ENCODE data around the gene B3GNT7.
A peak's percentile ranks its signal among the peaks of the same experiment; 100 is the strongest.
"Not testable (repeated sequence)": the region's sequence is repeated elsewhere in the genome, so short reads cannot be mapped to it uniquely, and the experiment has no call there.

Gene B3GNT7

DNA sequence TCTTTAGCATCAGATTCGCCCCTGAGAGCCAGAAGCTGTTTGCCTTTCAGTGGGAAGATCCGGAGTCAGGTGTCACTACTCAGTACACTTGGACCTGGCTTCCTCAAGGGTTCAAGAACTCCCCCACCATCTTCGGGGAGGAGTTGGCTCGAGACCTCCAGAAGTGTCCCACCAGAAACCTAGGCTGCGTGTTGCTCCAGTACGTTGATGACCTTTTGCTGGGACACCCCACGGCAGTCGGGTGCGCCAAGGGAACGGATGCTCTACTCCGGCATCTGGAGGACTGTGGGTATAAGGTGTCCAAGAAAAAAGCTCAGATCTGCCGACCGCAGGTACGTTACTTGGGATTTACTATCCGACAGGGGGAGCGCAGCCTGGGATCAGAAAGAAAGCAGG is 8.7 kb downstream of the B3GNT7 start:
- not testable (repeated sequence) for DNase-seq

DNA sequence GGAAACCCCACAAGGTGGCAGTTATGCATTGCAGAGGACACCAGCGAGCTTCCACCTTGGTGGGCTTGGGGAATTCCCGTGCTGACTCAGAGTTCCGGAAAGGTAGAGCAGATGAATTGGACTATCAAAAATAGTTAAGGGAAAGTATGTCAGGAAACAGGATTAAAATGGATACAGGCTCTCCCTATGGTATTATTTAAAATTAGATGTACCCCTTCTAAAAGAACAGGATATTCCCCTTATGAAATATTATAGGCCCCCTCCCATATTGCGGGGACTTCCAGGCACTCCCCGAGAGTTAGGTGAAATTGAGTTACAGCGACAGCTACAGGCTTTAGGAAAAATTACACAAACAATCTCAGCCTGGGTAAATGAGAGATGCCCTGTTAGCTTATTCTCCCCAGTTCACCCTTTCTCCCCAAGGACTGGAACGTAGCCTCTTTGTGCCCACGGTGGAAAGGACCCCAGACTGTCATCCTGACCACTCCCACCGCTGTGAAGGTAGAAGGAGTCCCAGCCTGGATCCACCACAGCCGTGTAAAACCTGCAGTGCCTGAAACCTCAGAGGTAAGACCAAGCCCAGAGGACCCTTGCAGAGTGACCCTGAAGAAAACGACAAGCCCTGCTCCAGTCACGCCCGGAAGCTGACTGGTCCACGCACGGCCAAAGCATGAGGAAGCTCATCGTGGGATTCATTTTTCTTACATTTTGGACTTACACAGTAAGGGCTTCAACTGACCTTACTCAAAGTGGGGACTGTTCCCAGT is 10.3 kb downstream of the B3GNT7 start:
- not testable (repeated sequence) for DNase-seq

DNA sequence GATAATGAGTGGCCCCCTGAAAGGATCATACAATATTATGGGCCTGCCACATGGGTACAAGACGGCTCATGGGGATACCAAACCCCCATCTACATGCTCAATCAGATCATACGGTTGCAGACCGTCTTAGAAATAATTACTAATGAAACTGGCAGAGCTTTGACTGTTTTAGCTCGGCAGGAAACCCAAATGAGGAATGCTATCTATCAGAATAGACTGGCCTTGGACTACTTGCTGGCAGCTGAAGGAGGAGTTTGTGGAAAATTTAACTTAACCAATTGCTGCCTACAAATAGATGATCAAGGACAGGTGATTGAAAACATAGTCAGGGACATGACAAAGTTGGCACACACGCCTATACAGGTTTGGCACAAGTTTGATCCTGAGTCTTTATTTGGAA is 12.2 kb downstream of the B3GNT7 start:
- DNase-seq, result not testable (repeated sequence)

DNA sequence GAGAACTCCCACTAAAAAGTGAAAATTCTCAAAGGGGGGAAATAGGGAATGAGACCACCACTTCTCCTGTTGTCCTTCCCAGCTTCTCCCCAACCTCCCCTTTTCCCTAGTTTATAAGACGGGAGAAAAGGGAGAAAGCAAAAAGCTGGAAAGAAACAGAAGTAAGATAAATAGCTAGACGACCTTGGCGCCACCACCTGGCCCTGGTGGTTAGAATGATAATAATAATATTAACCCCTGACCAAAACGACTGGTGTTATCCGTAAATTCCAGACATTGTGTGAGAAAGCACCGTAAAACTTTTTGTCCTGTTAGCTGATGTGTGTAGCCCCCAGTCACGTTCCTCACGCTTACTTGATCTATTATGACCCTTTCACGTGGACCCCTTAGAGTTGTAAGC is 12.8 kb downstream of the B3GNT7 start:
- DNase-seq, result not testable (repeated sequence)

DNA sequence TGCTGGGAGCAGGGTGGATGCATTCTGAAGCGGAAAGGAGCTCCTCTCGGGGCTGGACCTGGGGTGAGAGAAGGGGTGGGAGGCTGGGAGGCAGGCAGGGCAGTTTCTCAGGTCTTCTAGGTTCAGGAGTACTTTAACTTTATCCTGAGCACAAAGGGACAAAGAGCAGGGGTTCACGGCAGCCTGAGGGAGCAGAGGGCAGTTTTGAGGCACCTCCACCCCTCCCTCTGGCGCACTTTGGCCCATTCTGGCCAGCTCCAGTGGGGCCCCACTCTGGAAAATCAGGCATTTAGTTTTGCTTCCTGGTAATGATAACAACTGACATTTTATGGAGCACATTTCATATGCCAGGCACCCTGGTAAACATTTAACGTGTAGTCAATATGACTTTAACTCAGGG is 14.3 kb downstream of the B3GNT7 start:
- DNase-seq, result no peak

DNA sequence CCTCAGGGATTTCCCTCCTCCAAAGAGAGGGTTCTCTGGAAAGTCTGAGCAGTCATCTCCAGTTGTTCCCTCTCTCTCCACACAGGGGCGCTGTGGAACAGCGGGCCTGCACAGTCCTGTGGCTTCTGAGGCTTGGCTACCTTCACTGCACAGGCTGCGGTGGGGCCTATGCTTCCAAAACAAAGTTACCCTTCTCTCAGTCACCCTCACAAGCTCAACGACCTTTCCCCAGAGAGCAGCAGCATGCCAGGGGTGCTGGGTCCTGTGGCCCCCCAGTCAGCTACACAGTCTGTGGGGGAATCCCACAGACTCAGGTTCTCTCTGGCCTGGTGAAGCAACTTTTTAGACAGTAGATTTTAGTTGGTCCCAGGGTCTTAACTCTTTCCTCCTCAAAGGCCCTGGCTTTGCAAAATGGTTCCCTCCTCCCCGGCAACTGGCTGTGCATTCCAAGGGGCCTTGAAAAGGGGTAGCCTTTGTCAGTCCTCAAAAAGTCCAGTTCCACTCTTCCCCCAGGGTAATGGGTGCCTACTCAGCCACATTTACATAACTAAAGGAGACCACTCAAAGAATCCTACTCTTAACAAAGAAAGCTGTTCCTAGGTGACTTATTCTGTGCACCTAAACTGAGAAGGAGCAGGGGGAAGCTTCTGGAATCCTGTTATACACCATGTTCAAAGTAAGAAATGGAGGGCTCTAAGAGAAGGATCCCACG is 14.9 kb downstream of the B3GNT7 start:
- DNase-seq, result no peak

DNA sequence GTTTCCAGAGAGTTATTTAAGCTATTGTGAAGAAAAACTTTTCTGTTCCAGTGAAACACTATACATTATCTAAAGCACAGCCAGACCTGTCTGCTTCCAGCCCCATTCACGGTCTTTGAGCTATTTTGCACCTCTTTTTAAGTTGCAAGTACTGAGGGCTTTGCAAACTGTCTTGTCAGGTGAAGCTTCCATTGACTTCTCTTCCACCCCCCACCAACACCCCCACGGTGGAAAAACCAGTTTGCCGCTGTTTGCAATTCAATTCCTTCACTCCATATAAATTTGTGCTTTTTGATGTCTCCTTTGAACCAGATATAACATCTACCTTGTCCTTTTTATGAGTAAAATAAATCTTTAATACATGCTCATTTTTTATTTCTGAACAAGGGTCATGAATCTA is 15.7 kb downstream of the B3GNT7 start:
- DNase-seq, result no peak

DNA sequence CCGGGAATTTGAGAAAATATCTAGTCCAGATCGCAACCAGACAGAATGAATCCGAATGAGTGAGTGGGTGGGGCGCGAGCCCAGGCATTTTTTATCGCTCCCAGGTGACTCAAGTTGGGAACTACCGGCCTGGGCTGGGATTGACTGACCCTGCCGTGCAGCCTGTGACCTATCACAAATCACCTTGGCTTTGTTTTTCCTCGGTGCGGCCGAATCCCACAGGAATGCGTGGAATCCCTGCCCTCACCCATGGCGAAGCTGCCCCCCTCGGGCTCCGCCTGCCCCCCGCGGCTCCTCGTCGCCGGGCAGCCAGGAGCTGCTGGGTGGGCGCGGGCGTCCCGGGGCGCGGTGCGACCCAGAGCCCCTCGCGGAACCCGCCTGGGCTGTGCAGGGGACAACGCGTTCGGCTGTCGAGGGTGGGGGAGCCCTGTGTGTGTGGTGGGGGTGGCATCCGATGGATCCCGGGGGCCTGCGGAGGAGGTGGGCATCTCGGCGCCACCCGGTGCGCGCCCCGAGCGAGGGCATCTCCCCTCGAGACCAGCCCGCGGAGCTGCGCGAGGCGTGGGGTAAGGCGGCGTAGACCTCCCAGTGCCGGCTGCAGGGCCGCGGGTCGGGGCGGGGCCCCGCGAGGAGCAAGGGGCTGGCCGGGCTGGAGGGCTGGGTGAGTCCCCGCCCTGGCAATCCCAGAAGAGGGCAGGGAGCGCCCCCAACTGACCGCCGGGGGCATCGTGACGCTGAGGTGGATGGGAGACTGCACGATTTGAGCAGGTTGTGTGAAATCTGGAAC is 16.5 kb downstream of the B3GNT7 start:
- DNase-seq, result peak; percentile 57

DNA sequence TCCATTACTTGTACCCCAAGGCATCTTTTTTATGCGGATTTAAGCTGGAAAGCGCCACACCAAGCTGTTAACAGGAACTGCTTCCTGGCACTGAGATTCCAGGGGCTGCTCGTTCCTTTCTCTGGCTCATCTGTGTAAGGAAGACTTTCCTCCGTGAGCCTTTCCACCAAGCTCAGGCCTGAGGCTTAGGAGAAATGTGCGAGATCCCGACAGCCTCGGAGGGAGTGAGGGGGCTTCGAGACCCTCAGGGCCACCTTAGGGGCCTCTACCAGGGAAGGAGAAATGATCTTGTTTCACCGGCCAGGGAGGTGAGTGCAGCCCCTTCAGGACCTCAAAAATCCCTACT is 17.1 kb downstream of the B3GNT7 start:
- DNase-seq, result no peak

DNA sequence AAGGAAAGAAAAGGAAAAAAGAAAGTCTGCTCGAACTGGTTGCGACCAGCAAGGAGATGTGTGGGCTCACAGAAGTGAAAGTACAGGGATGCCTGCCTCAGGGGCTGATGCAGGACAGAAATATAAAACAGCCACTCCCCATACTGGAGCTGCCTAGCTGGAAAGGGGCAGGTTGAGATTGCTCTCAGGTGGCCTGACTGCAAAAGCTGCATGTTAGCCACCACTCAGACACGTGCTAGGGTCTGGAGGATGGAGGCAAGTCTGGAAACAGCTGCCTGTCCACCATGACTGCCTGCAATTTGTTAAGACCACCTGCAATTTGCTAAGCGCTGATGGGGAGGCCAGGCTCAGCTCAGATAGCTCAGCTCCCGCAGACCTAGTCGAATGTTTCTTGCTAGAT is 17.9 kb downstream of the B3GNT7 start:
- no peak for DNase-seq

DNA sequence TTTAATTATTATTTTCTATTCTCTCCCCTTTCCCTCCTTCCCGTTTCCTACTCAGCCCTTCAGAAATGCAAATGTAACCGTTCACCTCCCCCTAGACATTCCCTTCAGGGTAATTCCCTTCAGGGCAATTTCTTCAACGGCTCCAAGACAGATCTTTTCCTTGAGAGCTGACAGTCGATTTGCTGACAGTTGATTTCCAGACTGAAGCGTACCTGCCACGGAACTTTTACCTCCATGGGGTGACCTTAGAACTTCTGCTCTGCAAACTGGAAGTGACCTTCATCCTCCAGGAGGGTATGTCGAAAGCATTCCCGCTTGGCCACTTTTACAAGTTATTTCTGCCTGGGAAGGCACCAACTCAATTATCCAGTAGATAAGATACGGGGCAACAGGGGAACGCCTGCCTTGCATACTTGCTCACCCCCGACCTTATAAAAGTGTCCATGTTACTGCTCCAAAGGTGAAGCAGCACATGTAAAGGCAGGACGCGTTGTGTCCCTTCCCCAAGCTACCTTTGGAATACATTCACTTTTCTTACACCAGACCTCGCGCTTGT is 18.5 kb downstream of the B3GNT7 start:
- DNase-seq, result no peak

DNA sequence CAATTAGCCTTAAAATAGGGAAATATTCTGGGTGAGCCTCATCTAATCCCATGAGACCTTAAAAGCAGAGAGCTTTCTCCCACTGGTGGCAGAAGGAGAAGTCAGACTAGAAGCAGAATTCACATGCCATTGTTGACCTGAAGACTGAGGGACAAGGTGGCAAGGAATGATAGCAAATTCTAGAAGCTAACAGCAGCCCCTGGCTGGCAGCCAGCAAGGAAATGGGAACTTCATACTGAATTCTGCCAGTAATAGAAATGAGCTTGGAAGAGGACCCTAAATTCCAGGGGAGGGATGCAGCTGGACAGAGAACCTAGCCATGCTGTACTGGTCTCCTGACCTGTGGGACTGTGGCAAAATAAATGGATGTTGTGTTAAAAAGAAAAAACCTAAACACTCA is 19.5 kb downstream of the B3GNT7 start:
- DNase-seq, result no peak

DNA sequence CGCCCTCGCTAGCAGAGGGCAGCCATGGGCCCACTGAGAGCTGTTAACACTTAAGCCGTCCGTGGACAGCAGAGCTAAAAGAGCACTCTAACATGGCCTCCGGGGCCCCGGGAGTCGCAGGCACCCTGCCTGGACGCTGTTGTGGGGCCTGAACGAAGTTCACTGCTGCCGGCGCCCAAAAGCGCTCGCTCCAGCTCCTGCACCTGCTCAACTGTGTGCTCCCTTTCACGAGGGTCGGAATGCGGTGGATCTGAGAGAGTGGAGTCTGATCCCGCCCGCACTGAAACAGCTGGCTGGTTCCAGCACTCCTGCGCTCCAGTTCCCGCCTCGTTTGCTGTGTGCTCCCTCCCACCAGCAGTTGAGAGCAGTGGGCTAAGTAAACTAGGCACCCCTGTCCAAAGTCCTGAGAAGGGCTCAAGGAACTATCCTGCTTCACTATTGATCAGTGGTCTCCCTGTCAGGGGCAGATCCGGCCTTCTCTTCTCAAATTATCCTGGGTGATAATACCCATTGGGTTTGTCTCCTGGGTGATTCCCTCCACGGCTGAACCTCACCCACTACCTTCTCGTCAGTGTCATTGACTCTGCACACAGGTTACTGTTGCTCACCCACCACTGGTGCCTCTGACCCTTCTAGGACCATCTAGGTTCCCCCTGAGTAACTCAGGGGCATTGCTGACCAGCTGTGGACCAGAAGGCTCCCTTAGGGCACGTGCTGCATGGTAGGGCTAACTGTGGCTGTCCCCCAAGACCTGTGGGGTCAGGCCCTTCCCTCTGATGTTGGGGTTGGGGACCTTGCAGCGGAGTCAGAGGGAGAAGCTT is 23.5 kb downstream of the B3GNT7 start:
- DNase-seq, result no peak

DNA sequence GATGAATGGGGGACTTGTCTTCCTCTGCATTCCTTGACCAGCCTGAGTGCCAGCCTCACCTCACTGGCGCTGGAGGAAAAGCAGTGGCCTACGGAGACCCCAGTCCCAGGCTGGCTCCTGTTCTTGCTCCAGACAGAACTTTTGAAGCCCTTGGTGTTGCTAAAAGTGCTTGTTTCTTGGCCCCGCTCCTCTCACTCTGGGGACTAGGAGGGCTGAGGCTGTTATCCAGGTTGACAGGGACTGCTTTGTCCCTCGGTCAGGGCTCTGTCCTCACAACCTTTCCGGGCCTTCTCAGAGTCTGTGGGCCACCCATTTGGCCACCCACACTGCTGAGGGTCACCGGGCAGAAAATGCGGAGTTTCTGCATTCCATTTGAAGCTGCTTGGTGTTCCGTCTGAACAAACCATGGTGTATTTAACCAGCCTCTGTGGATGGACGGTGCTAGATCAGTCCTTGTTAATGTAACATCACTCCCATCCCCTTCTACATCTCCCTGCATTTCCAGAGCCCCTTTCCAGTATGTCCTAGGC is 25.6 kb downstream of the B3GNT7 start:
- DNase-seq, result no peak

DNA sequence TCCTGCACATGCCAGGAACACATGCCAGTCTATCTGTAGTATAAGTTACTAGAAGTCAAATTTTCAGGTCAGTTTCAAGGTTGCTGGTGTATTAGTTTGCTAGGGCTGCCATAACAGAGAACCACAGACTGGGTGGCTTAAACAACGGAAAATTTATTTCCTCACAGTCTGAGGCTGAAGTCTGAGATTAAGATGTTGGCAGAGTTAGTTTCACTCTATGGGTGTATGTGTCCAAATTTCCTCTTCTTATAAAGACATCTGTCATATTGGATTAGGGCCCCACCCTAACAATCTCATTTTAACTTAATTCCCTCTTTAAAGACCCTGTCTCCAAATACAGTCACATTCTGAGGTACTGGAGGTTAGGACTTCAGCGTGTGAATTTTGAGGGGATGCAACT is 26.5 kb downstream of the B3GNT7 start:
- no peak for DNase-seq

DNA sequence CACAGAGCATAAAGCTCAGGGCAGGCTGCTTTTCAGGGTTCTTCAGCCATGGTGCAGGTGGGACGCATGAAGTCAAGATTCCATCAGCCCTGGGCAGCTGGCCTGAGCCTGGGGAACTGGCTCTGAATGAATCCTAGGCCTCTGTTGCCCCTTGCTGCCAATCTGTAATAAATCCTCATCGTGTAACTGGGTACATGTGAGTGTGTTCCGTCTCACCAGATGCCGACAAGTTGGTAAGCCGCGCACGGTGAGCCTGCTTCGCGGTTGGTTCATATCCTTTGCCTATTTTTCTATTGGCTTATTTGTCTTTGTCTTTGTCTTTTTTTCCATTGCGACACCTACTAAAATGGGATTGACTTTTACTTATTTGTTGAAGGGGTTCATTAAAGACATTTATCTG is 27.7 kb downstream of the B3GNT7 start:
- no peak for DNase-seq

DNA sequence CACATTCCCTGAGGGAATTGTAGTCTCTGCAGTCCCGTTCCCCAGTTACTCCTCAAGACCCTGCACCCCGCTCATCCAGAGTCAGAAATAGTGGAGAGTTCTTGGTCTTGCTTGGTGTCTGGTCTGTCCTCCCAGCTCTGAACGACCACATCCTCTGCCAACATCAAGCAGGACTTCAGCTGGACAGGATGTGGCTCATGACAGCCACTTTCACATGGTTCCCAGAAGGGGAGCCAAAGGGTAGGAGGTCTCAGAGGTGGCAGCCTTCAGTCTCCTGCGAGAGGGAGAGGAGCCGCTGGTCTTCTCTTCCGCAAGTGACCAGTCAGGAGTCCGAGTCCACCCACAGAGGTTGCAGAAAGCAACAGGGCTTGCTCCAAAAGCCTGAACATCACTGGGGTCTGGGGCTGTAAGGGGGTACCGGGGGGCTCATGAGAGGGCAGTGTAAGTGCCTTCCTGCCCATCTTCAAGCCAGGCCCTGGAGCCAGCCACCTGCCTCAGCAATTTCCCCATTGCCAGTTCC is 29.8 kb downstream of the B3GNT7 start:
- DNase-seq, result no peak

DNA sequence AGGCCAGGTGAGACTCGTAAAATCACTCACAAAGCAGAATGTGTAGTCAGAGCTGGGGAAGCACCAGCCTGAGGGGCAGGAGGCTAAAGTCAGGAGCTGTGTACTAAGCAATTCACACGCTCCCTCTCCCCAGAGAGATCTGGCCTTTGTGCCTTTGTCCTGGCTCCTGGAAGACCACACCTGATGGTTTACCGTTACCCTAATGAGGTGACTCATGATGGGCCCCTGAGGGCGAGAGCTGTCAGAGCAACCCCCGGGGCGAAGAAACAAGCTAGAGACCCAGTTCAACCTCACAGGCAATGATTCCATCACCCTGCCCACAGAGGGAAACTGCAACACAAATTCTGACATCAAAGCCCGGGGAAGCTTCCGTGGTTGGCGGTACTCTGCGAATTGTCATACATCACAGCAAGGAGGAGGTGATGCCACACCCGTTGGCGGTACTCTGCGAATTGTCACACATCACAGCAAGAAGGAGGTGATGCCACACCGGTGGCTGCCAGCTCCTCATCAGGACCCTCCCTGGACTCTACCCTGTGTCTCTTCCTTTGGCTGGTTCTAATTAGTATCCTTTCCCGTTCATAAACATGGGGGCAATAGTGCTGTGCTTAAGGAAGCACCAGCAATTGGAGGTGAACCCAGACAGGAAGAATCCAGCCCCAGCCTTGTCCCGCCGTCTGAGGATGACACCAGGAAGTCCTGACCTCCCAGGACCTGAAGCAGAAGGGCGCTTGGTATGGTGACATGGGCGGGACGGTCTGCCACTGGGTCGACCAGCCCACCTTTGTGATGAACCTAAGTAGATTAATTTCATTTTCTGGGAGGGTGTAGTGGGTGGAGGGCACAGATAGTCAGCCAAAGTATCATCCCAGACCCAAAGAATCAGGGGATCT is 30.5 kb downstream of the B3GNT7 start:
- no peak for DNase-seq

DNA sequence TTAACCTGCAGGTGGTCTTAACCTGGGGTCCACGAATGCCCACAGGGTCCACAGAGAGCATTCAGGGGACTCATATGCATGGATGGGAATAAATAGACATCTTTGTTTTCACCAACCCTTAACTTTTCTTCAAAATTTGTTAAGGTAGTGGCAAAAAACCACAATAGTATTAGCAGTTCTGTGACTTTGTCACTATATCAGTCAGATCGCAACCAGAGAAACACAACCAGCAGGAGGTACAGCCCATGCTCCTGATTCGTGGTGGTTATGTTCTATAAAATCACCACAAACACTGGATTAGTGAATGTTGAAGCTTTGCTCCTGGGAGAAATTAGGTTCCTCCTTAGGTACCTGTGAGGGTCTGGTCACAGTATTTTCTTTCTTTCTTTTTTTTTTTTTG is 31.6 kb downstream of the B3GNT7 start:
- no peak for DNase-seq

DNA sequence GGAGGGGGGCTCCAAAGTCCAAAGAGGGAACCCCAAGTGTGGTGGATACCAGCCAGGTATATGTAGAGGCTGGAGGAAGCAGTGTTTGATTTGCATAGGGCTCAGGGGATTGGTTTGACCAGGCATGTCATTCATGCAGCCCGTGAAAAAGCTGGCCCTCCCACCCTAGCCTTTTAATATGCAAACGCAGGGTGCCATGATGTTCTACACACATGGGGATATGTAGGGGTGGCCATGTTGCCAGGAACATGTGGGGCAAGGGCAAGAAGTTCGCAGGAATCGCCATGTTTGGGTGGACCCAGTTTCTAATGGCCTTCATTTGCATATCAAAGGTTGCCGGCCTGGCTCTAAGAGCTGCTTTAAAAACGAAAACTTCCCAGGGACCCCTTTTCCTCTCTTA is 33.6 kb downstream of the B3GNT7 start:
- no peak for DNase-seq

DNA sequence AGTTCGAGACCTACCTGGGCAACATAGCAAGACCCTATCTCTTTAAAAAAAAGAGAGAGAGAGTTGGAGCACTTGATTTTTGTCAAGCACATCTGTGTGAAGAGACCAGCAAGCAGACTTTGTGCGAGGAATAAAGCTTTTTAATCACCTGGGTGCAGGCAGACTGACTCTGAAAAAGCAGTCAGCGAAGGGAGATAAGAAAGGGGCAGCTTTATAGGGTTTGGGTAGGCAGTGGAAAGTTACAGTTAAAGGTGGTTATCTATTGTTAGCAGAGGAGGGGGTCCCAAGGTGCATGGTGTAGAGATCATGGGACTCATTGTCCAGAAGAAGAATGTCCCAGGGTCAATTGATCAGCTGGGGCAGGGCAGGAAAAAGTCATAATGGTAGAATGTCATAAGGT is 34.4 kb downstream of the B3GNT7 start:
- DNase-seq, result no peak

All from amniotic stem cell (primary cell).